A549 (cell line): ENCODE results near the gene GNAL.
"Not testable (repeated sequence)": the region's sequence is repeated elsewhere in the genome, so short reads cannot be mapped to it uniquely, and the experiment has no call there.

Experiments used
- CTCF ChIP-seq: fragments of >200 bp; sonication (Bioruptor Twin); formaldehyde crosslinking; IDR thresholded peaks from 3 replicates; pipeline ENCODE4 v1.5.1; 2016
- MAX ChIP-seq: IDR thresholded peaks from 2 replicates; pipeline ENCODE4 v1.6.1; 2012
- MYC ChIP-seq: IDR thresholded peaks from 2 replicates; pipeline ENCODE4 v1.6.1; 2012; ENCODE audit warnings: mild to moderate bottlenecking, inconsistent platforms, low read length, improper control_type of control experiment, borderline replicate concordance
- POLR2A ChIP-seq: IDR thresholded peaks from 2 replicates; pipeline ENCODE4 v1.6.1; 2012; ENCODE audit warnings: mild to moderate bottlenecking, low read length
- SMC3 ChIP-seq: fragments of >200 bp; sonication (Bioruptor Twin); formaldehyde crosslinking; IDR thresholded peaks from 3 replicates; pipeline ENCODE4 v1.6.1; 2018; ENCODE audit warnings: inconsistent platforms

GRCh38 chr18:11716767-11717315 lies 27.8 kb downstream of the GNAL start:
- not testable (repeated sequence) for TF ChIP-seq MYC, POLR2A, SMC3, MAX, CTCF
